ENCODE measurements around the gene MCHR1.

DNA sequence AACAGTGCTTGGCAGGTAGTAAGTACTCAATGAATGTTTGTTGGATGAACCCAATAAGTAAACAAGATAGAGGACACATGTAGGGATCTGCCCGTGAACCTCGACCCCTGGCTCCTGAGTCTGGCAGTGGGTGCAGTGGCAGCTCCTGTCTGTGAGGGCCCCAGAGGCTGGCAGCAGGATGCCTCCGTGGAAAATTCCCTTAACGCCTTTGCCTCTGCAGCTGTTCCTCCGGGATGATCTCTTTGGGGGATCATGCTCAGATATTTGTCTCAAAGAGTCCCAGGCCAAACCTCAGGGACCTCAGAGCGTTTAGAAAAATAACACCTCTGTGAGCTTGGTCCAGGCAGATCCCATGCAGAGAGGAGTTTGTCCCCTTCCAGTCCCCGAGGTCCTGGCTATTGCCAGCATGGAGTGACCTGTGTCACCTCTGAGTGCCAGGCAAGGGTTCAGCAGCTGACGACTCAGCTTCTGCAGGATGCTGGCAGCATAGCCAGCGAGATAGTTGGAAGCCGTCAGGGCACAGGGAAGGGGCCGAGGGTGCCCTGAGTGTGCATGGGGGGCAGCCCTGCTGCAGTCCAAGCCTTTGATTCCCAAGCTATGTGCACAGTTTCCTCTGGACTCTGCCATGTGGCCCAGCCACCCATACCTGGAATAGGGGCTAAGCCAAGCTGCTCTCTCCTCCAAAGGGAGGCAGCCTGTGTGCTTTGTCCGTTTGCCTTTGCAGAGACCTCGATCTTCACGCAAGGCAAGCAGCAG lies 613 bp upstream of the MCHR1 start:
- TF ChIP-seq CTCF (IDR thresholded peaks at IDR 0.05) (no peak), POLR2AphosphoS5 (IDR thresholded peaks at IDR 0.05) (no peak), POLR2A (IDR thresholded peaks at IDR 0.05; ENCODE audit: low read depth) (no peak)

Measured in esophagus muscularis mucosa (tissue), 3 donors.